HL-60/S4 treated with retinoic acid at 250 ng/mL for 4 days and 3 days (cell line): ENCODE results near the gene SLC9A9.
"Not testable (repeated sequence)": the region's sequence is repeated elsewhere in the genome, so short reads cannot be mapped to it uniquely, and the experiment has no call there.

Experiments
- in situ Hi-C: fragments of 300-500 bp; cut with MboI; formaldehyde crosslinking; loops from 2 replicates; pipeline ENCODE4 v1.7.0; 2022; ENCODE audit warnings: low sequenced_read_pairs

The SLC9A9 gene

GRCh38 chr3:143847787-143848631, at the start of gene SLC9A9:
Gene SLC9A9, minus strand, starts transcription at chr3:143848468. Its CDS starts 146 bp downstream, at chr3:143848322.
- in situ Hi-C loops: no loop called here

- in situ Hi-C loops: no loop called here
Measured at GRCh38 chr3:143897576-143898295, 49.5 kb upstream of the SLC9A9 start.

GRCh38 chr3:143896486-143896885, 48.2 kb upstream of the SLC9A9 start:
- in situ Hi-C loops: no loop called here

- in situ Hi-C loops: no loop called here
Measured at GRCh38 chr3:143895805-143896204, 47.5 kb upstream of the SLC9A9 start.

- in situ Hi-C loops: no loop called here
Measured at GRCh38 chr3:143888846-143889245, 40.6 kb upstream of the SLC9A9 start.

- in situ Hi-C loops: no loop called here
Measured at GRCh38 chr3:143888166-143888565, 39.9 kb upstream of the SLC9A9 start.

- in situ Hi-C loops: no loop called here
Measured at GRCh38 chr3:143885780-143886427, 37.6 kb upstream of the SLC9A9 start.

- in situ Hi-C loops: no loop called here
Measured at GRCh38 chr3:143884861-143885260, 36.6 kb upstream of the SLC9A9 start.

- in situ Hi-C loops: no loop called here
Measured at GRCh38 chr3:143883151-143883550, 34.9 kb upstream of the SLC9A9 start.

GRCh38 chr3:143881095-143881494, 32.8 kb upstream of the SLC9A9 start:
- in situ Hi-C loops: no loop called here

- in situ Hi-C loops: no loop called here
Measured at GRCh38 chr3:143875546-143875945, 27.3 kb upstream of the SLC9A9 start.

- in situ Hi-C loops: not testable (repeated sequence)
Measured at GRCh38 chr3:143873553-143873952, 25.3 kb upstream of the SLC9A9 start.

- in situ Hi-C loops: no loop called here
Measured at GRCh38 chr3:143865302-143865701, 17.0 kb upstream of the SLC9A9 start.

- in situ Hi-C loops: no loop called here
Measured at GRCh38 chr3:143859465-143860203, 11.4 kb upstream of the SLC9A9 start.

- in situ Hi-C loops: no loop called here
Measured at GRCh38 chr3:143856252-143856970, 8.1 kb upstream of the SLC9A9 start.

GRCh38 chr3:143855183-143855582, 6.9 kb upstream of the SLC9A9 start:
- in situ Hi-C loops: no loop called here

GRCh38 chr3:143851331-143852017, 3.2 kb upstream of the SLC9A9 start:
- in situ Hi-C loops: no loop called here

GRCh38 chr3:143850877-143851276, 2.6 kb upstream of the SLC9A9 start:
- in situ Hi-C loops: no loop called here

- in situ Hi-C loops: no loop called here
Measured at GRCh38 chr3:143849854-143850549, 1.7 kb upstream of the SLC9A9 start.
